ENCODE results near the gene PSMD11.
"Not testable (repeated sequence)": the region's sequence is repeated elsewhere in the genome, so short reads cannot be mapped to it uniquely, and the experiment has no call there.

Gene PSMD11

DNA sequence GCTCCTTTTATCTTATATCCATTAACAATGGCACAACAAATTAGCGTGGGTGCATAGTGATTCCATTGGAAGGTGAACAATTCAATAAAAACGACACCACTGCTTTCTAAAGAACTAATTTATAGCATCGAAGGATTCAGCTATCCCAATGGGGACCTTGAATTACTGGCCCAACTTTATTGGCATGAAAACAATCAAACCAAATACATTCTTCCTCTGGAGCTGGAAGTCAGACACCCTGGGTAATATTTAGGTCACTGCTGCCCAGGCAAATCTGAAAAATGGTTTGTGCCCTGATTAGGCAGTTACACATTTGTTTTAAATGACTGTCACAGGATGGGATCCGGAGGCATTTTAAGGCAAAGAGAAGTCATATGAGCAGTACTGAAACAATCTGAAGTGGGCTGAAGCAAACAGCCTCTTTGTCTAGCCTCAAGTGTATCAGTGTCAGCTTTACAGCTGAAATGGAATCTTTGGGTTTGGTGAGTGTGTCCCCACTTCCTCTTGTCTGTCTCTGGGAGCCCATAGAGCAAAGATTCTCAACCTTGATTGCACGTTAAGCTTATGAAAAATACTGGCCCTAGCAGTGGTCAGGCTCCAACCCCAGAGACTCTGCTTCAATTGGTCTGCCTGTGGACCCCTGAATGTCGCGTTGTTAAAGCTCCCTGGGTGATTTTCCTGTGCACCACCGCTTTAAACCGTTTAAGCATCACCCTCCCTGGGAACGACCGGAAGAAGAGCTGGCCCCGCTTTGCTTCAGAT lies 72.8 kb downstream of the PSMD11 start:
- DNase-seq = no peak

- no peak for DNase-seq
These were observed 73.7 kb downstream of the PSMD11 start for GRCh38 chr17:32517982-32518381.

DNA sequence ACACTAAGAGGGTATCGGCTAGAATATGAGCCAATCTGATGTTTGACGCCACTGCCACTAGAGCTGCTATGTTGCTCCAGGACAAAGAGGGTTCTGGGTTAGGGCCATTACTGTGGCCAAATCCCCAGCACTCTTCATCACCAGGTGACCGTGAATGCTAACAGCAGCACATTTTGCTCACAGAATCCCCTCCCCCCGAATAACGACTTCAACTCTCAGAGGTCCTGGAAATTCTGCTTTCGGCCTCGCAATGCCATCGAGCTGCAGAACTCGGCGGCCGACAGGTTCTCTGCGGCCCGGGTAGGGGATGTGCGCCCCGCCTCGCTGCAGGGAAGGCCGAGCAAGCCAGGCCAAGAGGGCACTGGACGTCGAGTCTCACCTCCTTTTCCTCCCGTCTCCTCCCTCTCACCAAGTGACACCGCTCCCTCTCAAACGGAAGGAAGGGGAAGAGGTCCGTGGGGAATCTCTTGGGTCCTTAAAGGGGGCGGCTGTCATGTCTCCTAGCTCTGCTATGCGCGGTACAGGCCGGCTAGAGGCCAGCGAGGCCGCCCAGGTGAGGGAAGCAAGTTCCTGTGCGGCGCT lies 74.4 kb downstream of the PSMD11 start:
- DNase-seq = no peak

GRCh38 chr17:32519228-32520103 lies 75.2 kb downstream of the PSMD11 start:
- DNase-seq = peak; percentile 3

GRCh38 chr17:32520104-32520701 lies 75.9 kb downstream of the PSMD11 start:
- no peak for DNase-seq

- DNase-seq = no peak
These were observed 76.6 kb downstream of the PSMD11 start for GRCh38 chr17:32520737-32521404.

DNA sequence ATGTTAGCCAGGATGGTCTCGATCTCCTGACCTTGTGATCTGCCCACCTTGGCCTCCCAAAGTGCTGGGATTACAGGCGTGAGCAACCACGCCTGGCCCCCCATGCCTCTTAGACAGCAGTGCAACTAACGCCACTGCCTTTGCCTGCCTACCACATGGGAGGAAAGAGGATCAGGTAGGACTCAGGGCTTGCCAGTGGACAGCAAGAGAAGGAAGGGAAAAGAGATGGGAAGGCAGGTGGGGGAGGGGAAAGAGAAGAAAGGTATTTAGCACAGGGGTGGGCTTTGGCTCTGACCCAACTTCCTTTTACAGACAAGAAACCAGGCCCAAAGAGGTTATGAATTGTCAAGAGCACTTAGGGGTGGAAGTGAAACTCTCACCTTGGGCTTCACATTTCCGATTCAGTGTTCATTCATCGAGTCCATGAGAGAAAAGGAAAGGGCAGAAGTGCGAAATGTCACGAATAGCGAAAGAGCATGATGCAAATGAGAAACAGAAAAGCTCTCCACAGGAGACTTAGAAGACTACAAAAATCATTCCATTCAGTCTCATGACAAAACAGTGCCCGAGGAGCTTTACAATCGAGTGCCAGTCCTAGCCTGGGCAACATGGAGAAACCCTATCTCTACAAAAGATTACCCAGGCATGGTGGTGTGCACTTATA lies 78.8 kb downstream of the PSMD11 start:
- DNase-seq = no peak

DNA sequence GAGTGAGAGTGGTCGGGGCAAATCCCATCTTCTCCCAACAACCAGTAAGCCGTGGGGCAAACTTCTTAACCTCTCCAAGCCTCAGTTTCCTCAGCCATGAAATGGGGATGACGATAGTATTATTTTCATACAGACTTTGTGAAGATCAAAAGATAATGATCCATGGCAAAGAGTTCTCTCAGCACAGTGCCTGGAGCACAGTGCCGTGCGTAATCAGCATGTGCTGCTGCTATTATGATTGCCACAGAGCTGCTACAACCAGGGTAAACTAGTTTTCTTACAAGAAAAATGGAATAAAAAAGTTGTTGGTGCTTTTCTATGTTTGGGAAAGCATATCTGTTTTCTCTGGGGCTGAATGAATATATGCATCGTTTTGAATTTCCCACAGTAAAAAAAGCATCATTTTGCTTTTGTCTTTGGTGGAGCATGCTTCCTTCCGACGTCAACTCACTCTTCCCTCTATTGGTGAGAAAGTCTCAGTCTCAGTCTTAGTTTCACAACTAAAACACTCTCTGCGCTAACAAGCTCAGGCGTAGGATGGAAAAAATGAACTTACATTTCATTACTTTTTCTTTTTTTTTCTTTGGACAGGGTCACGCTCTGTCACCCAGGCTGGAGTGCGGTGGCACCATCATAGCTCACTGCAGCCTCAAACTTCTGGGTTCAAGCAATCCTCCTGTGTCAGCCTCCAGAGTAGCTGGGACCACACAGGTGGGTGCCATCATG lies 79.7 kb downstream of the PSMD11 start:
- no peak for DNase-seq

DNA sequence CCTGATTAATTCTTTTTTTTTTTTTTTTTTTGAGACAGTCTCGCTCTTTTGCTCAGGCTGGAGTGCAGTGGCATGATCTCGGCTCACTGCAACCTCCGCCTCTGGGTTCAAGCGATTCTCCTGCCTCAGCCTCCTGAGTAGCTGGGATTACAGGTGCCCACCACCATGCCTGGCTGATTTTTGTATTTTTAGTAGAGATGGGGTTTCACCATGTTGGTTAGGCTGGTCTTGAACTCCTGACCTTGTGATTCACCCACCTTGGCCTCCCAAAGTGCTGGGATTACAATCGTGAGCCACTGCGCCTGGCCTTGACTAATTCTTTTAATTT lies 80.2 kb downstream of the PSMD11 start:
- DNase-seq = not testable (repeated sequence)

GRCh38 chr17:32525122-32525521 lies 80.8 kb downstream of the PSMD11 start:
- no peak for DNase-seq

DNA sequence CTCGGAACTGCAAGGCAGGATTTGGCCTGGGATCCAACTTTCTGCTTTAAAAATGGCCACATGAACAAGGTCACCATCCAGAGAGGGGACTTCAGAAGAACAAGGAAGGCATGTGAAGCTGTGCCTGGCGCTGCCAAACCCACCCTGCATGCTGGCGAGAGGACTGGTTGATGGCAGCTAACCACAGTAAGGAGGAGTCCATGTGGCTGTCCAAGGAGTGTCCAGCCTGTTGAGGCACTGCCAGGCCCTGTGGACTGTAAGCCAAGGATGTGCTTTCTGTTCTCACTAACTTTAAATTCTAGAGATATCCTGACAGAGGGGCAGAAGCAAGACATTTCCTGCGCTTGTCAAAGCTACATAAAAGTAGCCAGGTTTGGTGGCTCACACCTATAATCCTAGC lies 82.8 kb downstream of the PSMD11 start:
- DNase-seq = no peak

DNA sequence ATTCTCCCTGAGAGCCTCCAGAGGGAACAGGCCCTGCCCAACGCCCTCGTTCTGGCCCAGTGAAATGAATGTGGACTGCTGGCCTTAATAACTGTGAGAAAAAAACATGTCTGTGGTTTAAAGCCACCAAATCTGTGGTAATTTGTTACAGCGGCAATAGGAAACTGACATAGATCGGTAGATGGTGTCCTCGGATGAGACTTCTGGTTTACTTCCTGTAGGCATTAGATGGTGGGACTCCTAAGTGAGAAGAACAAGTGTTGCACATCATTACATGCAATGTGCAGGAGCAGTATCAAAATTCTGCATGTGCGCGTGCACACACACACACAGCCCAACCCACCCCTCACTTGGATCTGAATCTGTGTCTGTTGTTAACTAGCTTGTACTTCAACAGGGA lies 84.5 kb downstream of the PSMD11 start:
- no peak for DNase-seq

GRCh38 chr17:32529604-32530003 lies 85.3 kb downstream of the PSMD11 start:
- DNase-seq = no peak

Measured in SHP77 treated with DMSO at 0.1 percent for 48 hours (cell line).